D341Med (cell line): ENCODE measurements around the gene CD82.

Experiments used
- DNase-seq: peaks from one replicate; pipeline ENCODE4 v3.0.0; 2012; ENCODE audit warnings: low spot score

The CD82 gene

GRCh38 chr11:44601471-44602370 is 36.3 kb downstream of the CD82 start:
- no peak for DNase-seq

DNA sequence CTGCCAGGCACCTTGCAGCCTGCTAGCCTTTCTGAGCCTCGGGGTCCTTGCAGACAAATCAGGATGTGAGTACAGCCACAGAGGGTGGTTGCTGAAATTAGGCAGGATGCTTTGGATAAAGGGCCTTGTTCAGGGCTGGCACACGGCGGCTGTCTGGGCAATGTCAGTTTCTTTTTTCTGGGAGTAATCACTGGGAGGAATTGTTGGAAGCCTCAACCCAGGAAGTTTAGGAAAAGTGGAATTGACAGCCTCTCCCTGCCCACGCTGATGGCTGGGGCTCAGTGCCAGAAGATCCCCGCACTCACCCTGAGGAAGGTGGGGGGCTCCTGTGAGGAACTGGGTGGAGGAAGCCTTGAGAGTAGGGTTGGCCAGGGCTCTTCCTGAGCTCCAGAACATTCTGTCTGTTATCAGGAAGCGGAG is 37.4 kb downstream of the CD82 start:
- DNase-seq = no peak

DNA sequence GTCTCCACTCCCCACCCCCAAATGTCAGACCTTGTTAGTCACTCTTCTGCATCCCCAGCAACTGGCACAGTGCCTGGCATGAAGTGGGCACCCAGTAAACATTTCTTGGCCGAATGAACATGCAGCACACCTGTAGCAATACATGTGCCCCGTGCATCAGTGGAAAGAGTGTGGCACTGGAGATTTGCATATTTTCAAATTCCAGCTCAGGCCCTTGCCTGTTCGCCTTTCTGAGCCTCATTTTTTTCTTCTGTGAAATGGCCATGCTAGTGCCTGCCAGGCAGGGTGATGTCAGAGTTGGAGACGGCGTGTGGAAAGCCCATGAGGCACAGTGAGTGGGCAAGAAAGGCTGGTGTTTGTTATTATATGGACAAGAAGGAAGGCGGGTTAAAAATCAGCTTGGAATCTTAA is 38.7 kb downstream of the CD82 start:
- DNase-seq = no peak

- DNase-seq = no peak
These were observed 39.7 kb downstream of the CD82 start for GRCh38 chr11:44605068-44605708.

DNA sequence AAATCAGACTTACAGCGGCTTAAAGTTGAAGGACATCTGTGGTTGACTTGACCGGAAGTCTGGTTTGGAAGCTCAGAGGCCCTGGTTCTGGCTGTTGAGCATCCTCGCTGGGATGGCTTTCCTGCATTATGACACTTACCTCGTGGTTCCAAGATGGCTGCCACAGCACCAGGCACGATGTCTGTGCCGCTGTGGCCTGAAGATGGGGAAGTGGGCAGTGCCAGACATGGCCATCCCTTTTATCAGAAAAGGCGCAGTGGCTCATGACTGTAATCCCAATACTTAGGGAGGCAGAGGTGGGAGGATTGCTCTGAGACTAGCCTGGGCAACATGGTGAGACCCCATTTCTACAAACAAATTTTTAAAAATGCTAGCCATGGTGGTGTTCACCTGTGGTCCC is 40.5 kb downstream of the CD82 start:
- no peak for DNase-seq

GRCh38 chr11:44606472-44606871 is 41.0 kb downstream of the CD82 start:
- no peak for DNase-seq

DNA sequence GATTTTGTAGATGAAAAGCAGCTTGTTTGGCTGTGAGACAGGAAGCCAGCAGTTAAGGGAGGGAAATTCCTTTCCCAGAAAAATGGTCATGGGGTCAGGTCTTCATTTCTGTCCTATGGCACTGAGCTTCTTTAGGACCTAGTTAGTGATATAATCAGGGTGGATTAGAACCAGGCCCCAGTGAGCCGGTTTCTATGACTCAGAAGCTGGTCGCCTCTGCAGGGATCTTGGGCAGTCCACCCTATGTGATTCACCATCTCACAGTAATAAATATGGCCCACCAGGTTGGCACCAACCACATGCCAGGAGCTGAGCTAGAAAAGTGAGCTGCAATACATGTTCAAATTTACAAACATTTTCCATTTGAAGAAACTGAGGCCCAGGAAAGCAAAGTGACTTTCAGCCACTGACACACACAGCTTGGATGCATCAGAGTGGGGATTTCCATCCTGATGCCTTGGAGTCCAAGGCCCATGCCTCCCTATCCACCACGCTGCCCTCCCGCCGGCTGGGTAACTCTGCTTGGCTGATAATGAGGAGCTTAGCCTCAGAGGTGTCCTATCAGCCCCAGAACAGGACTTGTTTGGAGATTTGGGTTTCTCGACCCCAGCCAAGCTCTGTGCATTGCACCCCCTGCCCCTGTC is 42.0 kb downstream of the CD82 start:
- no peak for DNase-seq

GRCh38 chr11:44607987-44608386 is 42.5 kb downstream of the CD82 start:
- DNase-seq = no peak

- no peak for DNase-seq
These were observed 43.2 kb downstream of the CD82 start for GRCh38 chr11:44608651-44608990.

DNA sequence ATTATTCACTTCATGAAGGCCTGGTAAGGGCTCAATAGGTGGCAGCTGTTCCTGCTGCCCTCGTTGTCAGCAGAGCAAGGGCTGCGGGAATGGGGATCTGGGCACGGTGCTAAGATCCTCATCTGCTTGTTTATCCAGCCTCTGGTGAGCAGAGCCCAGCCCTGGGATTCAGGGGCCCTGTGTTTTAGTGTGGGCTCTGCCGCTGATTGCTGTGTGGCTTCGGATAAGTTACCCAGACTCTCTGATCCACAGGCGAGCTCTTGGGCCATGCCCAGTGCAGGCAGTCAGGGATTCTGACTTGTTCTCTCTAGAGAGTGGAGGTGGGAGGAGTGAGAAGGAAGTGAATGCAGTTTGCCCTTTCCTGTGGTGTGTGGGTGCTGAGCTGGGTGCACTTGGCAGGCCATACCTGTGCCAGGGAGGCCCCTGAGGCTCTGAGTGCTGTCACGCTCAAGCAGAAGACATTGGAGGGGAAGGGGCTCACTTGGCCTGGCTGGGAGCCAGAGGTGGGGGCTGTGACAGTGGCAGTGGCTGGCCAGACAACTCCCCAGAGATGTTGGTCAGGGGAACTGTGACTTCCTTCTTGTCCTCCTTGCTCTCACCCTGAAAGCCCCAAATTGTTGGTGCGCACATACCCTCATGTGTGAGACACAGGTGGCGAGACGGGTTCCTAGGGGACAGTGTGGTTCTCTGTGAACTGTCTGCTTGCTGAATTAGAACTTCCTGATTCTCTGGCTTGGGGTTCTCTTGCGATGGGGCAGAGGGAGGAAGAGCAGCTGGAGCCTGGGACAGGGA is 43.7 kb downstream of the CD82 start:
- no peak for DNase-seq

DNA sequence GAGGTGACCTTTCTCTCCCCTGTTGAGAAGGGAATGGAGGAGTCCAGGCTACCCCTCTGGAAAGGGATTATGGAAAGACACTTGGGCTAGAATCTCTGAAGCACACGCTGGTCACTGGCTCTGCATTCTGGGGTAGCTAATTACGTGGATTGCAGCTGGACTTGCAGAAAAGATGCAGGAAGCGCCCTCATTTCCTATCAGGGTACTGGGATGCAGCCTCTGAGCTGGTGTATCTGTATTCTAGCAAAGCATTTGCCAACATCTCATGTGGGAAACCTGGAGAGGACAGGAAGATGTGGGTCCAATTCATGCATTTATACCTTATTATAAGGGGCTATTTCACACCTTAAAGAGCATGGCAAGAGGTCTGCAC is 44.3 kb downstream of the CD82 start:
- DNase-seq = no peak

DNA sequence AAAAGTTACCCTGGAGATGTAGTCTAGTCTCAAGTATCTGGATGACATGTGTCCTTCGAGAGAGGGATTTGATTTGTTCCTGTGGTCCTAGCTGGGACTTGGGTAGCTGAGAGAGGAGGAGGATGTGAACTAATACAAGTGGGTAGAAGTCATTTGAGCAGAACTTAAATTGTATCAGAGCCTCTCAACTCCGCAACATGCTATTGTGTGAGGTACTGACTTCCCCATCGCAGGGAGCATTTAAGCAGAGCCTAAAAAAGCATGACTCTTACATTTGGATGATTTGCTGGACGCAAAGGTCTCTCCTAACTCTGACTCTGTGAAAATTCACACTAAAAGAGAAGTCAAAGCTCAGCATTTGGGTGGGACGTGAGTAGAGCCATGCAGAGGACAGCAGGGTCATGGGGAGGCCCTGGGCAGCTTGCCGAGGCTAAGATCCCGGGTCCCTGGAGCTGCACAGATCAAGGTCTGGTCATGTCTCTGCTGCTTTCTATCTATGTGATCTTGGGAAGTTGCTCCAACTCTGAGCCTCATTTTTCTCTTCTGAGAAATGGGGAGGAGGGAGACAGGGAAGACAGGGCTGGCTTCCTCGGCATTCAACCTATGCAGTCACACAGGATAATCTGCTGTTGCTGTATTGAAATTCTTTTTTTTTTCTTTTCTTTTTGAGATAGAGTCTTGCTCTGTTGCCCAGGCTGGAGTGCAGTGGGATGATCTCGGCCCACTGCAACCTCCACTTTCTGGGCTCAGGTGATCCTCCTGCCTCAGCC is 44.9 kb downstream of the CD82 start:
- no peak for DNase-seq

- no peak for DNase-seq
These were observed 45.6 kb downstream of the CD82 start for GRCh38 chr11:44611088-44611487.

DNA sequence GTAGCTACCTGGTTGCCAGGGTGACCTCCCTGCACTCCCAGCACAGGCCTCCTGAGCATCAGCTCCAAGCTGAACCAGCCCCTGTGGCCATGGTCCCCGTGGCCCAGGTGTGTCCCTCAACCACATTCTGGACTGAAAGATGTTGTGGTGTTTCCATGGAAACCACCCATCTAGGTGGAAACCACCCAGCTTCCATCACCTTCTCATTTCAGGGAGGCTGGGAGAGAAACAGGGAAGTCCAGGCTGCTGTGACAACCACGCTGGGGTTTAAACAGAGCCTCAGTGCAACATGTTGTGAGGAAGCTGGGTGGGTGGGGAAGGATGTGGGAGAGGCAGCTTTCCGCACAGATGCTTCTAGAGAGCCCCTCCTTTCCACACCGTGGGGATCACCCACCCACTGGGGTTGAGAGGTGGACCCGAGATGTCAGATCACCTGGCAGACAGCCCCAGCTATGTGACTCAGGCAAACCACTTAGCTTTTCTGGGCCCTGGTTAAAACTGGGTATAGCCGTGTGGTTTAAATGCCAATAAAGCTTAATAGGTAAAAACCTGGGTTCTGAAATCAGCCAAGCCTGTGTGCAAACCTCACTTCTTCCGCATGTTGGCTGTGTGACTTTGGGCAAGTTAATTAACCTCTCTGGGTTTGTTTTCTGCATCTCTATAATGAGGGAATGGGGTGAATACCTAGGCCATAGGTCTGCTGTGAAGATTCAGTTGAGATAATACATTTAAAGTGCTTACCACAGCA is 46.4 kb downstream of the CD82 start:
- no peak for DNase-seq

DNA sequence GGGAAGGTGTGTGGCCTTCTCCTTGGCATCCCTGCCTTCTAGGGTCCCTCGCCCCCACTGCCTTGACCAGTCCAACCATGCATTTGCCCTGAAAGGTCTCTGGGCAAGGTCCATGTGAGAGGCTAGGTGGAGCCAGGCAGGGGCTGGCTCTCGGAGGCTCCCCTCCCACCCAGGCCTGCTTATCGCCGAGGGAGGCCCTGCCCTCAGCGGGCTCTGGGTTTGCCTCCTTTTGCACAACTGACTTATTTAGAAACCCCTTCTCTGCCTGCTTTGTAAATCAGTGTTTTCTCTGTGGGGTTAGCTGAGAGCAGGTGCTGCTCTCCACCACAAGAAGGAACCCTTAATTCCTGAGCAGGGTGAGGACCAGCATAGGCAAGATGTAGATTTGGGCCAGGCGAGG is 47.7 kb downstream of the CD82 start:
- DNase-seq = no peak

GRCh38 chr11:44614281-44614775 is 48.9 kb downstream of the CD82 start:
- DNase-seq = no peak

- DNase-seq = no peak
These were observed 49.7 kb downstream of the CD82 start for GRCh38 chr11:44615041-44615755.

- DNase-seq = no peak
These were observed 50.7 kb downstream of the CD82 start for GRCh38 chr11:44615913-44616791.
